ENCODE results near the gene CLDN4.

GRCh38 chr7:73834626-73835191 lies 3.9 kb downstream of the CLDN4 start:
- TF ChIP-seq SPI1 (IDR thresholded peaks at IDR 0.05; ENCODE audit: low read depth, low read length) (no peak), POLR2AphosphoS5 (IDR thresholded peaks at IDR 0.05; ENCODE audit: low read depth, low read length) (no peak), POLR2A (IDR thresholded peaks at IDR 0.05; ENCODE audit: low read depth, low read length) (no peak), TAF1 (IDR thresholded peaks at IDR 0.05; ENCODE audit: low read depth, low read length) (no peak), POU2F2 (IDR thresholded peaks at IDR 0.05; ENCODE audit: low read depth, low read length) (no peak), PAX5 (IDR thresholded peaks at IDR 0.05; ENCODE audit: insufficient read depth, low read length, severe bottlenecking) (no peak)
